HepG2 (cell line): ENCODE measurements around the gene NPHP4.

Experiments
- FOSL2 ChIP-seq: sonication (generic); formaldehyde crosslinking; IDR thresholded peaks from 2 replicates; pipeline ENCODE4 v1.4.0; 2020; ENCODE audit warnings: missing genetic modification reagents
- HNRNPL ChIP-seq: fragments of 200-400 bp; formaldehyde crosslinking; IDR thresholded peaks from 2 replicates; pipeline ENCODE4 v1.6.1; 2017; ENCODE audit warnings: mild to moderate bottlenecking, low read depth, low read length
- RBAK ChIP-seq: sonication (generic); formaldehyde crosslinking; IDR thresholded peaks from 2 replicates; pipeline ENCODE4 v1.5.1; 2020; ENCODE audit warnings: mild to moderate bottlenecking, missing genetic modification reagents
- SRSF9 ChIP-seq: fragments of 200-400 bp; formaldehyde crosslinking; IDR thresholded peaks from 2 replicates; pipeline ENCODE4 v1.6.1; 2018; ENCODE audit warnings: borderline replicate concordance, mild to moderate bottlenecking, low read depth, low read length; ENCODE audit not compliant: insufficient read depth, poor library complexity, severe bottlenecking
- ZBTB7B ChIP-seq: sonication (generic); formaldehyde crosslinking; IDR thresholded peaks from 2 replicates; pipeline ENCODE4 v1.4.0; 2020; ENCODE audit warnings: missing genetic modification reagents
- ZNF17 ChIP-seq: sonication (generic); formaldehyde crosslinking; IDR thresholded peaks from 2 replicates; pipeline ENCODE4 v1.5.0; 2020; ENCODE audit warnings: mild to moderate bottlenecking, missing genetic modification reagents
- ZNF678 ChIP-seq: sonication (generic); formaldehyde crosslinking; IDR thresholded peaks from 2 replicates; pipeline ENCODE4 v1.4.0; 2020; ENCODE audit warnings: mild to moderate bottlenecking, missing genetic modification reagents
- ZSCAN31 ChIP-seq: sonication (generic); formaldehyde crosslinking; IDR thresholded peaks from 2 replicates; pipeline ENCODE4 v1.5.0; 2020; ENCODE audit warnings: low read depth, mild to moderate bottlenecking, missing genetic modification reagents
- TF ChIP-seq, protein P1 (sequence below): sonication (generic); formaldehyde crosslinking; IDR thresholded peaks from 2 replicates; pipeline ENCODE4 v1.4.0; 2020; ENCODE audit warnings: missing genetic modification reagents, mild to moderate bottlenecking, borderline replicate concordance
- TF ChIP-seq, protein P2 (sequence below): sonication (generic); formaldehyde crosslinking; IDR thresholded peaks from 2 replicates; pipeline ENCODE4 v1.4.0; 2020; ENCODE audit warnings: missing genetic modification reagents, borderline replicate concordance
- TF ChIP-seq, protein P3 (sequence below): sonication (generic); formaldehyde crosslinking; IDR thresholded peaks from 2 replicates; pipeline ENCODE4 v1.4.0; 2020; ENCODE audit warnings: low read depth, mild to moderate bottlenecking, missing genetic modification reagents

DNA sequence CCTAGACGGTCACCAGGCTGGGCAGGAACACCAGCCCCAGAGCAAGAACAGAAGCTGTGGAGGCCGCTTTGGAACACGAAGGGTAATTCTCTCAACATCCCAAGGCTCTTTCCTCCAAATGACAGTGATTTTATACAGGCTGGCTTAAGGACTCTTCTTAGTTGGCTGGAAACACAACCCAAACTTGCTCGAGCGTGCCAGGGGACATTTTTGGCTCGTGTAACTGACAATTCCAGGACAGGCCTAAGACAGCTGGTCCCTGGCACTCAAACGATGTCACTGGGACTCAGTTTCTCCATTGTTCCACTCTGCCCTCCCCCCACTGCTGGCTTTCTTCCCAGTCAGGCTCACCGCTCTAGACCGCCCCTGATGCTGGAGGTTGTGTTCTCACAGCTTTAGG, 164.7 kb downstream of the NPHP4 start:
- TF ChIP-seq ZNF678 (CRISPR knock-in tag) (no peak), ZNF17 (CRISPR knock-in tag) (no peak), HNRNPL (no peak), ZBTB7B (CRISPR knock-in tag) (no peak), ZSCAN31 (CRISPR knock-in tag) (no peak), SRSF9 (no peak), FOSL2 (CRISPR knock-in tag) (no peak), RBAK (CRISPR knock-in tag) (no peak)
- TF ChIP-seq, protein P1, sequence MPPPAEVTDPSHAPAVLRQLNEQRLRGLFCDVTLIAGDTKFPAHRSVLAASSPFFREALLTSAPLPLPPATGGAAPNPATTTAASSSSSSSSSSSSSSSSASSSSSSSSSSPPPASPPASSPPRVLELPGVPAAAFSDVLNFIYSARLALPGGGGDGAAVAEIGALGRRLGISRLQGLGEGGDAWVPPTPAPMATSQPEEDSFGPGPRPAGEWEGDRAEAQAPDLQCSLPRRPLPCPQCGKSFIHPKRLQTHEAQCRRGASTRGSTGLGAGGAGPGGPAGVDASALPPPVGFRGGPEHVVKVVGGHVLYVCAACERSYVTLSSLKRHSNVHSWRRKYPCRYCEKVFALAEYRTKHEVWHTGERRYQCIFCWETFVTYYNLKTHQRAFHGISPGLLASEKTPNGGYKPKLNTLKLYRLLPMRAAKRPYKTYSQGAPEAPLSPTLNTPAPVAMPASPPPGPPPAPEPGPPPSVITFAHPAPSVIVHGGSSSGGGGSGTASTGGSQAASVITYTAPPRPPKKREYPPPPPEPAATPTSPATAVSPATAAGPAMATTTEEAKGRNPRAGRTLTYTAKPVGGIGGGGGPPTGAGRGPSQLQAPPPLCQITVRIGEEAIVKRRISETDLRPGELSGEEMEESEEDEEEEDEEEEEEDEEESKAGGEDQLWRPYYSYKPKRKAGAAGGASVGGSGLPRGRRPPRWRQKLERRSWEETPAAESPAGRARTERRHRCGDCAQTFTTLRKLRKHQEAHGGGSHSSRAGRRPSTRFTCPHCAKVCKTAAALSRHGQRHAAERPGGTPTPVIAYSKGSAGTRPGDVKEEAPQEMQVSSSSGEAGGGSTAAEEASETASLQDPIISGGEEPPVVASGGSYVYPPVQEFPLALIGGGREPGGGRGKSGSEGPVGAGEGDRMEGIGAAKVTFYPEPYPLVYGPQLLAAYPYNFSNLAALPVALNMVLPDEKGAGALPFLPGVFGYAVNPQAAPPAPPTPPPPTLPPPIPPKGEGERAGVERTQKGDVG (CRISPR knock-in tag): no peak
- TF ChIP-seq, protein P2, sequence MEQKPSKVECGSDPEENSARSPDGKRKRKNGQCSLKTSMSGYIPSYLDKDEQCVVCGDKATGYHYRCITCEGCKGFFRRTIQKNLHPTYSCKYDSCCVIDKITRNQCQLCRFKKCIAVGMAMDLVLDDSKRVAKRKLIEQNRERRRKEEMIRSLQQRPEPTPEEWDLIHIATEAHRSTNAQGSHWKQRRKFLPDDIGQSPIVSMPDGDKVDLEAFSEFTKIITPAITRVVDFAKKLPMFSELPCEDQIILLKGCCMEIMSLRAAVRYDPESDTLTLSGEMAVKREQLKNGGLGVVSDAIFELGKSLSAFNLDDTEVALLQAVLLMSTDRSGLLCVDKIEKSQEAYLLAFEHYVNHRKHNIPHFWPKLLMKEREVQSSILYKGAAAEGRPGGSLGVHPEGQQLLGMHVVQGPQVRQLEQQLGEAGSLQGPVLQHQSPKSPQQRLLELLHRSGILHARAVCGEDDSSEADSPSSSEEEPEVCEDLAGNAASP (CRISPR knock-in tag): no peak
- TF ChIP-seq, protein P3, sequence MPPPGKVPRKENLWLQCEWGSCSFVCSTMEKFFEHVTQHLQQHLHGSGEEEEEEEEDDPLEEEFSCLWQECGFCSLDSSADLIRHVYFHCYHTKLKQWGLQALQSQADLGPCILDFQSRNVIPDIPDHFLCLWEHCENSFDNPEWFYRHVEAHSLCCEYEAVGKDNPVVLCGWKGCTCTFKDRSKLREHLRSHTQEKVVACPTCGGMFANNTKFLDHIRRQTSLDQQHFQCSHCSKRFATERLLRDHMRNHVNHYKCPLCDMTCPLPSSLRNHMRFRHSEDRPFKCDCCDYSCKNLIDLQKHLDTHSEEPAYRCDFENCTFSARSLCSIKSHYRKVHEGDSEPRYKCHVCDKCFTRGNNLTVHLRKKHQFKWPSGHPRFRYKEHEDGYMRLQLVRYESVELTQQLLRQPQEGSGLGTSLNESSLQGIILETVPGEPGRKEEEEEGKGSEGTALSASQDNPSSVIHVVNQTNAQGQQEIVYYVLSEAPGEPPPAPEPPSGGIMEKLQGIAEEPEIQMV: no peak
